Fibroblast of lung (primary cell): ENCODE results near the gene LSM14B. TPM values are rescaled to one million over a fixed set of nuclear protein-coding genes. Genes with fewer than 3 reads are reported as not detected.

Source experiments
- DNase-seq, 2 donors: peaks; one replicate each; pipeline versions ENCODE4 v3.0.0 to v3.0.0-alpha.2; 2010; ENCODE audit warnings: low read depth in 2 of 2
- H2AFZ ChIP-seq: 2 replicates; pipeline ENCODE4 v1.5.1; 2012; ENCODE audit warnings: low read length, control low read depth, inconsistent platforms
- H3K27ac ChIP-seq: 2 replicates; pipeline ENCODE4 v1.5.1; 2011; ENCODE audit warnings: low read length, control low read depth; ENCODE audit not compliant: insufficient read depth
- H3K27me3 ChIP-seq: 2 replicates; pipeline ENCODE4 v1.5.1; 2011; ENCODE audit warnings: mild to moderate bottlenecking, low read length; ENCODE audit not compliant: control insufficient read depth, insufficient read depth
- H3K36me3 ChIP-seq: 2 replicates; pipeline ENCODE4 v1.5.1; 2011; ENCODE audit warnings: low read length; ENCODE audit not compliant: control insufficient read depth, insufficient read depth
- H3K4me1 ChIP-seq: 2 replicates; pipeline ENCODE4 v1.5.1; 2011; ENCODE audit warnings: low read length; ENCODE audit not compliant: control insufficient read depth, insufficient read depth; ENCODE audit errors: extremely low read depth
- H3K4me2 ChIP-seq: 2 replicates; pipeline ENCODE4 v1.5.1; 2011; ENCODE audit warnings: low read length, control low read depth; ENCODE audit not compliant: insufficient read depth; ENCODE audit errors: extremely low read depth
- H3K4me3 ChIP-seq, 4 experiments: fragments of 200-600 bp in 1 of 4; sonication (generic) in 1 of 4; replicated peaks in 1 of 4; 2 replicates each; pipeline ENCODE4 v1.5.1; 2011 to 2016; ENCODE audit warnings: low read length in 4 of 4, low read depth in 3 of 4, mild to moderate bottlenecking in 3 of 4, control low read depth in 2 of 4, inconsistent platforms in 1 of 4, mixed read lengths in 1 of 4; ENCODE audit not compliant: insufficient read depth in 1 of 4; ENCODE audit errors: control extremely low read depth in 1 of 4
- H3K79me2 ChIP-seq: 2 replicates; pipeline ENCODE4 v1.5.1; 2012; ENCODE audit warnings: mild to moderate bottlenecking, low read length, inconsistent platforms; ENCODE audit not compliant: control insufficient read depth, insufficient read depth
- H3K9ac ChIP-seq: 2 replicates; pipeline ENCODE4 v1.5.1; 2011; ENCODE audit warnings: mild to moderate bottlenecking, low read length, control low read depth; ENCODE audit not compliant: insufficient read depth
- H3K9me3 ChIP-seq: 2 replicates; pipeline ENCODE4 v1.5.1; 2012; ENCODE audit warnings: low read depth, low read length; ENCODE audit not compliant: control insufficient read depth, insufficient read depth
- H4K20me1 ChIP-seq: 2 replicates; pipeline ENCODE4 v1.5.1; 2011; ENCODE audit warnings: low read length; ENCODE audit not compliant: control insufficient read depth, insufficient read depth; ENCODE audit errors: extremely low read depth
- EZH2 ChIP-seq: IDR thresholded peaks from 2 replicates; pipeline ENCODE4 v1.5.1; 2012; ENCODE audit warnings: low read length, control low read depth, mild to moderate bottlenecking; ENCODE audit errors: missing control alignments
- polyA plus RNA-seq, 2 donors: library from polyadenylated mRNA; depleted of rRNA in 1 of 2; stranded (reverse) in 1 of 2; unstranded in 1 of 2; fragments of >200 nt; gene quantifications; 2 replicates each; pipeline ENCODE4 v1.2.1, GENCODE V29; 2011 to 2012; ENCODE audit warnings: missing spikeins in 1 of 2
- total RNA-seq: library from RNA; depleted of rRNA; stranded (reverse); fragments of >200 nt; gene quantifications from 2 replicates; pipeline ENCODE4 v1.2.1, GENCODE V29; 2014
- TF ChIP-seq, protein P1 (sequence below), 2 donors: IDR thresholded peaks in 1 of 2; conservative IDR thresholded peaks in 1 of 2; 1 replicate in 1 of 2; 2 replicates in 1 of 2; pipeline ENCODE4 v1.5.1; 2011 to 2012; ENCODE audit warnings: low read length in 2 of 2, control low read depth in 1 of 2, inconsistent platforms in 1 of 2, low read depth in 1 of 2, mild to moderate bottlenecking in 1 of 2

The LSM14B gene
- total and polyA plus RNA-seq, 2 donors (not counting 1 experiment from before 2014, with no cell fraction given), result 20.2 to 48.7 TPM

DNA sequence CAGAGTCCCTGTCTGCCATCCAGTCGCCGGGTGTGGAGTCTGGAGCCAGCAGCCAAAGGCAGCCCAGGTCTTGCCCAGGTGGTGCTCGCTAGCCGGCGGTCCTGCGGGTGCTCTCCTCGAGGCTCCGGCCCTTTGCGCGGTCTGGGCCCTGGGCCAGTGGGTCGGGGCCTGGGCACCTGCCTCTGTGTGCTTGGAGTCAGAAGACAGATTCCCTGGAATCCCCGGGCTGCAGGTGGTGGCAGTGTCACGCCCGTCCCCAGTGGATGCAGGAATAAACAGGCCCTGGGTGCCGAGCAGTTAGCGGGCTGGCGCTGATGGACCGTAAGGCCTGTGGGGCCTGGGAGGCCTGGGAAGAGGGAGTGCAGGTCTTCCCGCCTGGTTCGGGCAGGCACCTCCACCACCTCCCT lies 26.6 kb downstream of the LSM14B start:
- Histone ChIP-seq H3K9ac (no peak overlapping the region), H4K20me1 (peaks cover 2% of the 10 kb centered on the region)

DNA sequence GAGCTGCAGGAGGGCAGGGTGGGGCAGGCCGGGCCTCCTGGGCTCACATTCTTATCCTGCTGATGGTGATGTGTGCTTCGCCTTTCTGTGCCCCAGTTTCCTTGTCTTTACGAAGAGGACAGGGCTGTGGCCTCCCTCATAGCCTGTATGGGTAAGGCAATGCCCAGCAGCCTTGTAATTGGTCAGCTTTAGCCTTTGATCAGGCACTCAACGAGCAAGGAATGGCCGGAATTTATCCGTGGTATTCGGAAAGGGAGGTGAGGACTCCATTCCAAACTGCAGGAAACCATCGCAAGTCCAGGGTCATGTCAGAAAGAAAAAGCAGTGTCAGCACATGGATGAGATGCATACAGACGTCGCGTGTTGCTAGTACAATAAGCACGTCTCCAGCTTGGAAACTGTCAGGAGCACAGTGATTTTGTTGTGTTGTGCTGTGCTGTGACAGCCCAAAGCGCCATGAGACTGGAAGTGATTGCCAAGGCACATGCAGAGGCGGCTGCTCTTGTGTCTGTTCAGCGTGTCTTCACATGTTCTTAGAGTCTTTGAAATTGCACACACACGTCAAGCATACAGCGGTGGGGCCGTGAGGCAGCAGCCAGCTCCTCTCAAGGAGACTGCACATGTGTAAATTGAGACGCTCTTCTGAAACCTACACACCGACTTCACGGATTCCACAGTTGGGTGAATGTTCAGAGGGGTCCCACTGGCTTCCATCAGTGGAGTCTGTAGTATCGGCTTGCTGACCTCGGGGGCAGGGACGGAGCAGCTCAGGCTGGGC lies 27.4 kb downstream of the LSM14B start:
- Histone ChIP-seq H4K20me1 (peaks cover 2% of the 10 kb centered on the region), H3K9me3 (no peaks in the 10 kb centered on the region), H3K36me3 (peaks cover 3% of the 10 kb centered on the region), H3K27me3 (no peaks in the 10 kb centered on the region), H2AFZ (no peak overlapping the region), H3K4me3 (no peak overlapping the region), H3K4me2 (no peak overlapping the region), H3K4me1 (no peaks in the 10 kb centered on the region), H3K27ac (no peak overlapping the region), H3K79me2 (peaks cover 71% of the 10 kb centered on the region), H3K9ac (no peak overlapping the region)
- peak in 1 of 2 donors; percentile 41 for DNase-seq
- no peak for TF ChIP-seq EZH2
- TF ChIP-seq, protein P1, sequence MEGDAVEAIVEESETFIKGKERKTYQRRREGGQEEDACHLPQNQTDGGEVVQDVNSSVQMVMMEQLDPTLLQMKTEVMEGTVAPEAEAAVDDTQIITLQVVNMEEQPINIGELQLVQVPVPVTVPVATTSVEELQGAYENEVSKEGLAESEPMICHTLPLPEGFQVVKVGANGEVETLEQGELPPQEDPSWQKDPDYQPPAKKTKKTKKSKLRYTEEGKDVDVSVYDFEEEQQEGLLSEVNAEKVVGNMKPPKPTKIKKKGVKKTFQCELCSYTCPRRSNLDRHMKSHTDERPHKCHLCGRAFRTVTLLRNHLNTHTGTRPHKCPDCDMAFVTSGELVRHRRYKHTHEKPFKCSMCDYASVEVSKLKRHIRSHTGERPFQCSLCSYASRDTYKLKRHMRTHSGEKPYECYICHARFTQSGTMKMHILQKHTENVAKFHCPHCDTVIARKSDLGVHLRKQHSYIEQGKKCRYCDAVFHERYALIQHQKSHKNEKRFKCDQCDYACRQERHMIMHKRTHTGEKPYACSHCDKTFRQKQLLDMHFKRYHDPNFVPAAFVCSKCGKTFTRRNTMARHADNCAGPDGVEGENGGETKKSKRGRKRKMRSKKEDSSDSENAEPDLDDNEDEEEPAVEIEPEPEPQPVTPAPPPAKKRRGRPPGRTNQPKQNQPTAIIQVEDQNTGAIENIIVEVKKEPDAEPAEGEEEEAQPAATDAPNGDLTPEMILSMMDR (conservative IDR thresholded peaks at IDR 0.05 in 1 of 2, IDR thresholded peaks at IDR 0.05 in 1 of 2; ENCODE audit: low read depth in 1 of 2, low read length in 2 of 2), result no peak

More for the DNA sequence above, 26.6 kb downstream of the LSM14B start:
- Histone ChIP-seq H3K27me3 (no peaks in the 10 kb centered on the region), H3K4me2 (no peak overlapping the region), H3K79me2 (peaks cover 75% of the 10 kb centered on the region), H3K9me3 (no peaks in the 10 kb centered on the region), H3K4me3 (no peak overlapping the region), H2AFZ (no peak overlapping the region), H3K4me1 (no peaks in the 10 kb centered on the region), H3K36me3 (peaks cover 3% of the 10 kb centered on the region), H3K27ac (no peak overlapping the region)
- no peak for DNase-seq
- TF ChIP-seq EZH2, result no peak
- TF ChIP-seq, protein P1 (conservative IDR thresholded peaks at IDR 0.05 in 1 of 2, IDR thresholded peaks at IDR 0.05 in 1 of 2; ENCODE audit: low read depth in 1 of 2, low read length in 2 of 2), result no peak

DNA sequence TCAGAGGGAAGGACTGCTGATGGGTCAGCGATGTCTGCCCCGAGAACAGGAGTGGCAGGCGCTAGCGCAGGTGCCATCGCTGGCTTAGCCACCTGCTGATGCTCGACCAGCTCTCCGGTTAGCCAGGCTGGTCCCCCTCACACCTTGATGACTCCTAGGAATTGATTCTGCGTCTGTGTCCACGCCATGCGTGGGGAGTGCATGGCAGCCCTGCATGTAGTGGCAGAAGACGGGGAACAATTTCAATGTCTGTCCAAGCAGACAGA lies 28.0 kb downstream of the LSM14B start:
- H4K20me1 ChIP-seq, result peaks cover 2% of the 10 kb centered on the region

More for the DNA sequence above, 28.0 kb downstream of the LSM14B start:
- Histone ChIP-seq H3K79me2 (peaks cover 66% of the 10 kb centered on the region), H3K4me1 (no peaks in the 10 kb centered on the region), H3K9me3 (no peaks in the 10 kb centered on the region), H3K27ac (no peak overlapping the region), H2AFZ (no peak overlapping the region), H3K4me3 (no peak overlapping the region), H3K36me3 (peaks cover 3% of the 10 kb centered on the region), H3K27me3 (no peaks in the 10 kb centered on the region), H3K4me2 (no peak overlapping the region), H3K9ac (no peak overlapping the region)
- TF ChIP-seq, protein P1 (conservative IDR thresholded peaks at IDR 0.05 in 1 of 2, IDR thresholded peaks at IDR 0.05 in 1 of 2; ENCODE audit: low read depth in 1 of 2, low read length in 2 of 2), result no peak
- TF ChIP-seq EZH2, result no peak
- DNase-seq, result no peak
